ENCODE data around the gene DNER. TPM values are rescaled to one million over a fixed set of nuclear protein-coding genes. Genes with fewer than 3 reads are reported as not detected.

DNER gene
- polyA plus RNA-seq, 1 of the 3 experiments (the other 2 are of a cell fraction): 1.4 TPM

DNA sequence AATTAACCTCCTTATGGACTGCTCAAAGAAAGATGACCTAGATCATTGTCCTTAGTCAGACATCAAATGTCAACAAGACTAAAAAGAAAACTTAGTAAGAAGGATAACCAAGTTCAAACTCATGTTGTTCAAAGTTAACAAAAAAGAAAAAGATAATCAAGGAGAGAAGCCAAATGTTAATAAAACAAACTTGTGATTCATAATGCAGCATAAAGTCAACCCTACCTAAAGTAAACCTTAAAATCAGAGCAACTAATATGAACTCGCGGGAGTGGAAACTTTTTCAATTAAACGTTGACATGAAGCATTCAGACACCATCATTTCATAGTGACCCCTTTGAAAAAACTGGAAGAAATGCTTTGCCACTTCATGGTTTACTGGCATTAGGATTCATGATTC, 52.9 kb downstream of the DNER start:
- no peaks in the 10 kb centered on the region for H3K36me3 ChIP-seq (replicated peaks in 1 of 2; ENCODE audit: control insufficient read depth in 1 of 2, insufficient read depth in 2 of 2, low read length in 1 of 2)
- no peak overlapping the region for H3K4me2 ChIP-seq
- H3K27me3 ChIP-seq (ENCODE audit: insufficient read depth): no peaks in the 10 kb centered on the region
- H3K9me3 ChIP-seq: no peaks in the 10 kb centered on the region
- WGBS (ENCODE audit: low lambda C conversion rate): 42% methylated on average over 3 of the region's 3 CpGs
- no peak overlapping the region for H3K9ac ChIP-seq
- no peaks in the 10 kb centered on the region for H4K20me1 ChIP-seq (ENCODE audit: insufficient read depth)
- H3K9me2 ChIP-seq: no peaks in the 10 kb centered on the region
- POLR2A ChIA-PET: no interaction called here
- H3F3A ChIP-seq (replicated peaks; ENCODE audit: insufficient read depth): no peaks in the 10 kb centered on the region
- H3K79me2 ChIP-seq (ENCODE audit: insufficient read depth): no peaks in the 10 kb centered on the region
- H2AFZ ChIP-seq (ENCODE audit: low read depth): no peak overlapping the region
- no peak overlapping the region for H3K4me3 ChIP-seq (ENCODE audit: low read depth in 2 of 2, low read length in 1 of 2)
- no peak for DNase-seq
- CTCF ChIA-PET: no interaction called here
- H3K27ac ChIP-seq (ENCODE audit: low read depth in 2 of 2, low read length in 1 of 2): no peak overlapping the region
- no peaks in the 10 kb centered on the region for H3K4me1 ChIP-seq (ENCODE audit: control insufficient read depth in 1 of 2, insufficient read depth in 2 of 2, low read depth in 1 of 2, low read length in 1 of 2)
- TF ChIP-seq TCF12 (IDR thresholded peaks at IDR 0.05) (no peak), ELF1 (IDR thresholded peaks at IDR 0.05) (no peak), RAD21 (IDR thresholded peaks at IDR 0.05; ENCODE audit: low read length) (no peak)
- TF ChIP-seq, protein P1, sequence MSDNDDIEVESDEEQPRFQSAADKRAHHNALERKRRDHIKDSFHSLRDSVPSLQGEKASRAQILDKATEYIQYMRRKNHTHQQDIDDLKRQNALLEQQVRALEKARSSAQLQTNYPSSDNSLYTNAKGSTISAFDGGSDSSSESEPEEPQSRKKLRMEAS (IDR thresholded peaks at IDR 0.05; ENCODE audit: low read depth): no peak

DNA sequence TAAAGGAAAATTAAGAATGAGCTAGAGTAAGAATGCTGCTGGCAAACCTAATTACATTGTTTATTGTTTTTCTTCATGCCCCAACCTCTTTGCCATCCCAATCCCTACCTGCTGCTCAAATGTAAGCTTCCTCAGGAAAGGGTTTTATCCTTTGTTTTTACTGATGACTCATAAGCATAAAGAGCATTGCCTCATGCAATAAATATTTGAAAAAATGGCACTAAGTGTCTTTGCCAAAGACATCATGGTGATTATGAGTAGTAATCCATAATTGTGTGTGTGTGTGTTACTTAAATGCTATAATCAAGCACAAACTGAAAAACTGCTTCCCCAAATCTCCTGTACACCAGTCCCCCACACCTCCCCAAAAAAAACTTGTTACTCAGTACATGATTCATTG, 53.4 kb downstream of the DNER start:
- Histone ChIP-seq H3K27me3 (ENCODE audit: insufficient read depth) (no peaks in the 10 kb centered on the region), H3K79me2 (ENCODE audit: insufficient read depth) (no peaks in the 10 kb centered on the region), H4K20me1 (ENCODE audit: insufficient read depth) (no peaks in the 10 kb centered on the region), H3K4me1 (ENCODE audit: control insufficient read depth in 1 of 2, insufficient read depth in 2 of 2, low read depth in 1 of 2, low read length in 1 of 2) (no peaks in the 10 kb centered on the region), H2AFZ (ENCODE audit: low read depth) (no peak overlapping the region), H3K4me2 (no peak overlapping the region), H3K9ac (no peak overlapping the region), H3K36me3 (replicated peaks in 1 of 2; ENCODE audit: control insufficient read depth in 1 of 2, insufficient read depth in 2 of 2, low read length in 1 of 2) (no peaks in the 10 kb centered on the region), H3K4me3 (ENCODE audit: low read depth in 2 of 2, low read length in 1 of 2) (no peak overlapping the region), H3K9me2 (no peaks in the 10 kb centered on the region), H3K27ac (ENCODE audit: low read depth in 2 of 2, low read length in 1 of 2) (no peak overlapping the region), H3F3A (replicated peaks; ENCODE audit: insufficient read depth) (no peaks in the 10 kb centered on the region), H3K9me3 (no peaks in the 10 kb centered on the region)
- TF ChIP-seq, protein P2, sequence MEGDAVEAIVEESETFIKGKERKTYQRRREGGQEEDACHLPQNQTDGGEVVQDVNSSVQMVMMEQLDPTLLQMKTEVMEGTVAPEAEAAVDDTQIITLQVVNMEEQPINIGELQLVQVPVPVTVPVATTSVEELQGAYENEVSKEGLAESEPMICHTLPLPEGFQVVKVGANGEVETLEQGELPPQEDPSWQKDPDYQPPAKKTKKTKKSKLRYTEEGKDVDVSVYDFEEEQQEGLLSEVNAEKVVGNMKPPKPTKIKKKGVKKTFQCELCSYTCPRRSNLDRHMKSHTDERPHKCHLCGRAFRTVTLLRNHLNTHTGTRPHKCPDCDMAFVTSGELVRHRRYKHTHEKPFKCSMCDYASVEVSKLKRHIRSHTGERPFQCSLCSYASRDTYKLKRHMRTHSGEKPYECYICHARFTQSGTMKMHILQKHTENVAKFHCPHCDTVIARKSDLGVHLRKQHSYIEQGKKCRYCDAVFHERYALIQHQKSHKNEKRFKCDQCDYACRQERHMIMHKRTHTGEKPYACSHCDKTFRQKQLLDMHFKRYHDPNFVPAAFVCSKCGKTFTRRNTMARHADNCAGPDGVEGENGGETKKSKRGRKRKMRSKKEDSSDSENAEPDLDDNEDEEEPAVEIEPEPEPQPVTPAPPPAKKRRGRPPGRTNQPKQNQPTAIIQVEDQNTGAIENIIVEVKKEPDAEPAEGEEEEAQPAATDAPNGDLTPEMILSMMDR (IDR thresholded peaks at IDR 0.05): no peak
- no peak for TF ChIP-seq TCF12 (IDR thresholded peaks at IDR 0.05)
- no peak for TF ChIP-seq NRF1 (IDR thresholded peaks at IDR 0.05; ENCODE audit: low read depth, low read length)
- TF ChIP-seq FOXJ3 (CRISPR knock-in tag; IDR thresholded peaks at IDR 0.05): no peak
- POLR2A ChIA-PET: no interaction called here
- CTCF ChIA-PET: interaction anchor here (1.3 kb wide), 1 partner anchor 11 kb away, joined by 3 read pairs; no protein-coding TSS in a partner anchor
- DNase-seq: no peak

DNA sequence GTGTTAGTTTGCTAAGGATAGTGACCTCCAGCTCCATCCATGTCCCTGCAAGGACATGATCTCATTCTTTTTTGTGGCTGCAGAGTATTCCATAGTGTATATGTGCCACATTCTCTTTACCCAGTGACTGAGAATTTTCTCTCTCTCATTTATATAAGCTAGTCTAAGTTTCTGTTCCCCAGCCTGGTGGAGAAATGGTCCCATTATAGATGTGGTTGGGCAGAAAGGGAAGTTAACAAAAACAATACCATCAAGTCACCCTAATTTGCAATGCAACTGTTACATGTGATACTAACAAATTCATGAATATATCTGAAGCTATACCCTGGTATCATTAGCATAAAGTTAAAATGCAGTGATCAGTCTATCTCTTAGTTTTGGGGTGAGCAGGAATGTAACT, 54.0 kb downstream of the DNER start:
- Histone ChIP-seq H3K4me2 (no peak overlapping the region), H3K27ac (ENCODE audit: low read depth in 2 of 2, low read length in 1 of 2) (no peak overlapping the region), H3K27me3 (ENCODE audit: insufficient read depth) (no peaks in the 10 kb centered on the region), H3K9me2 (no peaks in the 10 kb centered on the region), H3K36me3 (replicated peaks in 1 of 2; ENCODE audit: control insufficient read depth in 1 of 2, insufficient read depth in 2 of 2, low read length in 1 of 2) (no peaks in the 10 kb centered on the region), H4K20me1 (ENCODE audit: insufficient read depth) (no peaks in the 10 kb centered on the region), H3K4me3 (ENCODE audit: low read depth in 2 of 2, low read length in 1 of 2) (no peak overlapping the region), H2AFZ (ENCODE audit: low read depth) (no peak overlapping the region), H3K79me2 (ENCODE audit: insufficient read depth) (no peaks in the 10 kb centered on the region), H3K4me1 (ENCODE audit: control insufficient read depth in 1 of 2, insufficient read depth in 2 of 2, low read depth in 1 of 2, low read length in 1 of 2) (no peaks in the 10 kb centered on the region), H3K9ac (no peak overlapping the region), H3K9me3 (no peaks in the 10 kb centered on the region), H3F3A (replicated peaks; ENCODE audit: insufficient read depth) (no peaks in the 10 kb centered on the region)
- POLR2A ChIA-PET: no interaction called here
- CTCF ChIA-PET: interaction anchor here (1.3 kb wide), 1 partner anchor 12 kb away, joined by 3 read pairs; no protein-coding TSS in a partner anchor
- DNase-seq: no peak
- TF ChIP-seq, protein P3, sequence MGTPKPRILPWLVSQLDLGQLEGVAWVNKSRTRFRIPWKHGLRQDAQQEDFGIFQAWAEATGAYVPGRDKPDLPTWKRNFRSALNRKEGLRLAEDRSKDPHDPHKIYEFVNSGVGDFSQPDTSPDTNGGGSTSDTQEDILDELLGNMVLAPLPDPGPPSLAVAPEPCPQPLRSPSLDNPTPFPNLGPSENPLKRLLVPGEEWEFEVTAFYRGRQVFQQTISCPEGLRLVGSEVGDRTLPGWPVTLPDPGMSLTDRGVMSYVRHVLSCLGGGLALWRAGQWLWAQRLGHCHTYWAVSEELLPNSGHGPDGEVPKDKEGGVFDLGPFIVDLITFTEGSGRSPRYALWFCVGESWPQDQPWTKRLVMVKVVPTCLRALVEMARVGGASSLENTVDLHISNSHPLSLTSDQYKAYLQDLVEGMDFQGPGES (IDR thresholded peaks at IDR 0.05; ENCODE audit: low read depth, low read length): no peak
- TF ChIP-seq RAD21 (IDR thresholded peaks at IDR 0.05; ENCODE audit: low read length): no peak
- no peak for TF ChIP-seq RXRA (IDR thresholded peaks at IDR 0.05; ENCODE audit: borderline replicate concordance, low read depth)
- TF ChIP-seq, protein P4, sequence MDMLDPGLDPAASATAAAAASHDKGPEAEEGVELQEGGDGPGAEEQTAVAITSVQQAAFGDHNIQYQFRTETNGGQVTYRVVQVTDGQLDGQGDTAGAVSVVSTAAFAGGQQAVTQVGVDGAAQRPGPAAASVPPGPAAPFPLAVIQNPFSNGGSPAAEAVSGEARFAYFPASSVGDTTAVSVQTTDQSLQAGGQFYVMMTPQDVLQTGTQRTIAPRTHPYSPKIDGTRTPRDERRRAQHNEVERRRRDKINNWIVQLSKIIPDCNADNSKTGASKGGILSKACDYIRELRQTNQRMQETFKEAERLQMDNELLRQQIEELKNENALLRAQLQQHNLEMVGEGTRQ (IDR thresholded peaks at IDR 0.05; ENCODE audit: borderline replicate concordance, low read depth, low read length): no peak
- no peak for TF ChIP-seq NRF1 (IDR thresholded peaks at IDR 0.05; ENCODE audit: low read depth, low read length)
- TF ChIP-seq GABPA (IDR thresholded peaks at IDR 0.05; ENCODE audit: low read depth): no peak
- no peak for TF ChIP-seq TCF12 (IDR thresholded peaks at IDR 0.05)
- TF ChIP-seq, protein P5, sequence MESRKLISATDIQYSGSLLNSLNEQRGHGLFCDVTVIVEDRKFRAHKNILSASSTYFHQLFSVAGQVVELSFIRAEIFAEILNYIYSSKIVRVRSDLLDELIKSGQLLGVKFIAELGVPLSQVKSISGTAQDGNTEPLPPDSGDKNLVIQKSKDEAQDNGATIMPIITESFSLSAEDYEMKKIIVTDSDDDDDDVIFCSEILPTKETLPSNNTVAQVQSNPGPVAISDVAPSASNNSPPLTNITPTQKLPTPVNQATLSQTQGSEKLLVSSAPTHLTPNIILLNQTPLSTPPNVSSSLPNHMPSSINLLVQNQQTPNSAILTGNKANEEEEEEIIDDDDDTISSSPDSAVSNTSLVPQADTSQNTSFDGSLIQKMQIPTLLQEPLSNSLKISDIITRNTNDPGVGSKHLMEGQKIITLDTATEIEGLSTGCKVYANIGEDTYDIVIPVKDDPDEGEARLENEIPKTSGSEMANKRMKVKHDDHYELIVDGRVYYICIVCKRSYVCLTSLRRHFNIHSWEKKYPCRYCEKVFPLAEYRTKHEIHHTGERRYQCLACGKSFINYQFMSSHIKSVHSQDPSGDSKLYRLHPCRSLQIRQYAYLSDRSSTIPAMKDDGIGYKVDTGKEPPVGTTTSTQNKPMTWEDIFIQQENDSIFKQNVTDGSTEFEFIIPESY (IDR thresholded peaks at IDR 0.05; ENCODE audit: borderline replicate concordance, low read depth): no peak
- no peak for TF ChIP-seq MXI1 (IDR thresholded peaks at IDR 0.05; ENCODE audit: low read depth, low read length)
- no peak for TF ChIP-seq YY1 (IDR thresholded peaks at IDR 0.05; ENCODE audit: low read depth)
- no peak for TF ChIP-seq JUND (IDR thresholded peaks at IDR 0.05)
- TF ChIP-seq POLR2AphosphoS5 (IDR thresholded peaks at IDR 0.05; ENCODE audit: low read depth, low read length): no peak
- no peak for TF ChIP-seq CHD2 (IDR thresholded peaks at IDR 0.05; ENCODE audit: low read length, partially characterized antibody)
- TF ChIP-seq TEAD4 (IDR thresholded peaks at IDR 0.05; ENCODE audit: borderline replicate concordance, insufficient read depth): no peak
- no peak for TF ChIP-seq RFX5 (IDR thresholded peaks at IDR 0.05; ENCODE audit: low read length)
